Fibroblast of lung (primary cell): ENCODE results near the gene GRM6. TPM values are rescaled to one million over a fixed set of nuclear protein-coding genes. Genes with fewer than 3 reads are reported as not detected.

Experiments used
- DNase-seq, 2 donors: peaks; one replicate each; pipeline versions ENCODE4 v3.0.0 to v3.0.0-alpha.2; 2010; ENCODE audit warnings: low read depth in 2 of 2
- H2AFZ ChIP-seq: 2 replicates; pipeline ENCODE4 v1.5.1; 2012; ENCODE audit warnings: low read length, control low read depth, inconsistent platforms
- H3K27ac ChIP-seq: 2 replicates; pipeline ENCODE4 v1.5.1; 2011; ENCODE audit warnings: low read length, control low read depth; ENCODE audit not compliant: insufficient read depth
- H3K27me3 ChIP-seq: 2 replicates; pipeline ENCODE4 v1.5.1; 2011; ENCODE audit warnings: mild to moderate bottlenecking, low read length; ENCODE audit not compliant: control insufficient read depth, insufficient read depth
- H3K36me3 ChIP-seq: 2 replicates; pipeline ENCODE4 v1.5.1; 2011; ENCODE audit warnings: low read length; ENCODE audit not compliant: control insufficient read depth, insufficient read depth
- H3K4me1 ChIP-seq: 2 replicates; pipeline ENCODE4 v1.5.1; 2011; ENCODE audit warnings: low read length; ENCODE audit not compliant: control insufficient read depth, insufficient read depth; ENCODE audit errors: extremely low read depth
- H3K4me2 ChIP-seq: 2 replicates; pipeline ENCODE4 v1.5.1; 2011; ENCODE audit warnings: low read length, control low read depth; ENCODE audit not compliant: insufficient read depth; ENCODE audit errors: extremely low read depth
- H3K4me3 ChIP-seq, 4 experiments: fragments of 200-600 bp in 1 of 4; sonication (generic) in 1 of 4; replicated peaks in 1 of 4; 2 replicates each; pipeline ENCODE4 v1.5.1; 2011 to 2016; ENCODE audit warnings: low read length in 4 of 4, low read depth in 3 of 4, mild to moderate bottlenecking in 3 of 4, control low read depth in 2 of 4, inconsistent platforms in 1 of 4, mixed read lengths in 1 of 4; ENCODE audit not compliant: insufficient read depth in 1 of 4; ENCODE audit errors: control extremely low read depth in 1 of 4
- H3K79me2 ChIP-seq: 2 replicates; pipeline ENCODE4 v1.5.1; 2012; ENCODE audit warnings: mild to moderate bottlenecking, low read length, inconsistent platforms; ENCODE audit not compliant: control insufficient read depth, insufficient read depth
- H3K9ac ChIP-seq: 2 replicates; pipeline ENCODE4 v1.5.1; 2011; ENCODE audit warnings: mild to moderate bottlenecking, low read length, control low read depth; ENCODE audit not compliant: insufficient read depth
- H3K9me3 ChIP-seq: 2 replicates; pipeline ENCODE4 v1.5.1; 2012; ENCODE audit warnings: low read depth, low read length; ENCODE audit not compliant: control insufficient read depth, insufficient read depth
- H4K20me1 ChIP-seq: 2 replicates; pipeline ENCODE4 v1.5.1; 2011; ENCODE audit warnings: low read length; ENCODE audit not compliant: control insufficient read depth, insufficient read depth; ENCODE audit errors: extremely low read depth
- CTCF ChIP-seq, 2 donors: IDR thresholded peaks in 1 of 2; conservative IDR thresholded peaks in 1 of 2; 1 replicate in 1 of 2; 2 replicates in 1 of 2; pipeline ENCODE4 v1.5.1; 2011 to 2012; ENCODE audit warnings: low read length in 2 of 2, control low read depth in 1 of 2, inconsistent platforms in 1 of 2, low read depth in 1 of 2, mild to moderate bottlenecking in 1 of 2
- EZH2 ChIP-seq: IDR thresholded peaks from 2 replicates; pipeline ENCODE4 v1.5.1; 2012; ENCODE audit warnings: low read length, control low read depth, mild to moderate bottlenecking; ENCODE audit errors: missing control alignments
- polyA plus RNA-seq, 2 donors: library from polyadenylated mRNA; depleted of rRNA in 1 of 2; stranded (reverse) in 1 of 2; unstranded in 1 of 2; fragments of >200 nt; gene quantifications; 2 replicates each; pipeline ENCODE4 v1.2.1, GENCODE V29; 2011 to 2012; ENCODE audit warnings: missing spikeins in 1 of 2
- total RNA-seq: library from RNA; depleted of rRNA; stranded (reverse); fragments of >200 nt; gene quantifications from 2 replicates; pipeline ENCODE4 v1.2.1, GENCODE V29; 2014

Gene GRM6
- total and polyA plus RNA-seq, 2 donors (not counting 1 experiment from before 2014, with no cell fraction given), result not detected

- no peak overlapping the region for H3K4me2 ChIP-seq
- H3K9ac ChIP-seq, result no peak overlapping the region
- no peaks in the 10 kb centered on the region for H3K4me1 ChIP-seq
- no peak for TF ChIP-seq CTCF (conservative IDR thresholded peaks at IDR 0.05 in 1 of 2, IDR thresholded peaks at IDR 0.05 in 1 of 2; ENCODE audit: low read depth in 1 of 2, low read length in 2 of 2)
- TF ChIP-seq EZH2, result no peak
- H3K4me3 ChIP-seq, result no peak overlapping the region
- no peaks in the 10 kb centered on the region for H3K79me2 ChIP-seq
- no peak overlapping the region for H3K27ac ChIP-seq
- no peaks in the 10 kb centered on the region for H3K27me3 ChIP-seq
- DNase-seq, result no peak
- no peaks in the 10 kb centered on the region for H3K9me3 ChIP-seq
- no peaks in the 10 kb centered on the region for H4K20me1 ChIP-seq
- H3K36me3 ChIP-seq, result no peaks in the 10 kb centered on the region
- H2AFZ ChIP-seq, result no peak overlapping the region
These were observed 196 bp upstream of the GRM6 start for GRCh38 chr5:178995341-178995690.

GRCh38 chr5:178993955-178994579, 1.1 kb downstream of the GRM6 start:
- Histone ChIP-seq H3K79me2 (no peaks in the 10 kb centered on the region), H2AFZ (no peak overlapping the region), H3K9me3 (no peaks in the 10 kb centered on the region), H3K4me2 (no peak overlapping the region), H4K20me1 (no peaks in the 10 kb centered on the region), H3K27ac (no peak overlapping the region), H3K9ac (no peak overlapping the region), H3K36me3 (no peaks in the 10 kb centered on the region), H3K27me3 (no peaks in the 10 kb centered on the region), H3K4me3 (no peak overlapping the region), H3K4me1 (no peaks in the 10 kb centered on the region)
- DNase-seq, result no peak
- TF ChIP-seq CTCF (conservative IDR thresholded peaks at IDR 0.05 in 1 of 2, IDR thresholded peaks at IDR 0.05 in 1 of 2; ENCODE audit: low read depth in 1 of 2, low read length in 2 of 2), result no peak
- no peak for TF ChIP-seq EZH2

- no peaks in the 10 kb centered on the region for H4K20me1 ChIP-seq
- no peak overlapping the region for H3K9ac ChIP-seq
- H3K36me3 ChIP-seq, result no peaks in the 10 kb centered on the region
- H3K27ac ChIP-seq, result no peak overlapping the region
- no peak overlapping the region for H3K4me2 ChIP-seq
- no peaks in the 10 kb centered on the region for H3K79me2 ChIP-seq
- H3K9me3 ChIP-seq, result no peaks in the 10 kb centered on the region
- DNase-seq, result no peak
- no peaks in the 10 kb centered on the region for H3K4me1 ChIP-seq
- no peaks in the 10 kb centered on the region for H3K27me3 ChIP-seq
- TF ChIP-seq CTCF (conservative IDR thresholded peaks at IDR 0.05 in 1 of 2, IDR thresholded peaks at IDR 0.05 in 1 of 2; ENCODE audit: low read depth in 1 of 2, low read length in 2 of 2) (no peak), EZH2 (no peak)
- no peak overlapping the region for H2AFZ ChIP-seq
- H3K4me3 ChIP-seq, result no peak overlapping the region
These were observed 1.8 kb downstream of the GRM6 start for GRCh38 chr5:178993236-178993765.
